Measurements from ENCODE around the gene CACNG3.
"Not testable (repeated sequence)": the region's sequence is repeated elsewhere in the genome, so short reads cannot be mapped to it uniquely, and the experiment has no call there.

Gene CACNG3

GRCh38 chr16:24255456-24256371 is at the start of gene CACNG3:
CACNG3 (plus strand) TSS chr16:24256335; CDS start chr16:24256755, 420 bp downstream.
- peak; percentile 36 for DNase-seq

DNA sequence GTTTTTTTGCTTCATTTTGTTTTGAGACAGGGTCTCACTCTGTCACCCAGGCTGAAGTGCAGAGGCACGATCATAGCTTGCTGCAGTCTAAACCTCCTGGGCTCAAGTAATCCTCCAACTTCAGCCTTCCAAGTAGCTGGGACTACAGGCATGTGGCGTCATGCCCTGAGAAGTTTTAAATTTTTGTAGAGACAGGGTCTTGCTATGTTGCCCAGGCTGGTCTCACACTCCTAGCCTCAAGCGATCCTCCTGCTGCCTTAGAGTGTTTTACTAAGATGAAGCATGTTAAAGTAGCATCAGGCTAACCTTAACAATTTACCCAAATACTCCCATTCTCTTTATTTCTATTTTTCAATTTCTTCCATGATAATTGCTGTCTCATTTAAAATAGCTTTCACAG is 49.2 kb upstream of the CACNG3 start:
- no peak for DNase-seq

GRCh38 chr16:24208710-24209109 is 47.4 kb upstream of the CACNG3 start:
- no peak for DNase-seq

DNA sequence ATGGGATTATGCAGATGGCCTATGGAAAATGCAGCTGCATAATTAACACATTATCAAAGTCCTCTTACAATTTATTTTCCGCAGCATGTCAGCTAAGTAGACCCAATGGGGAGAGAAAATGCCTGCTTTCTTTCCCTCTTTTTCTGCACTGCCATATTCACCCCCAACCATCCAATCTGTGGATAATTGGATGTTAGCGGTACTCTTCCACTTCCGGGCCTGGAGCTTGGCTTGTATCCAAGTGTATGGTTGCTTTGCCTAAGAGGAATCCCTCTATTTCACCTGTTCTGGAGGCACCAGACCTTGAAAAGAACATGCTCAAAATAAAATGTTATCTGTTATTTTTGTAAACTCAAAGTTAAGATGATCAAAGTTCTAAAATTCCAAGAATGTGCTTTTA is 41.1 kb upstream of the CACNG3 start:
- no peak for DNase-seq

DNA sequence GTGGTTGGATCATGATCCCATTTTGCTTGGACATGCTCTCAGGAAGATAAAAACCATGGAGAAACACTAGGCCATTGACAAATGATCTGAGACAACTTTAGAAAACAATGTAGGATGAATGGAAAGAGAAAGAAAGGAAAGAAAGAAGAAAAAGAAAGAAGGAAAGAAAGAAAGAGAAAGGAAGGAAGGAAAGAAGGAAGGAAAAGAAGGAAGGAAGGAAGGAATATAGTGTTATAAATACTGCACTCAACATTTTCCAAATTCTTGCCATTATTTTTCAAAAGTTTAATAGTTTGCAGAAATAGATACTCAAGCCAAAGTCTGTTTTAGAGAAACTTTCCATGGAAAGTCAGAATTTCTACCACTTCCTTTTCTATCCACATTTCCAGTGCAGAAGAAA is 39.2 kb upstream of the CACNG3 start:
- DNase-seq = no peak

DNA sequence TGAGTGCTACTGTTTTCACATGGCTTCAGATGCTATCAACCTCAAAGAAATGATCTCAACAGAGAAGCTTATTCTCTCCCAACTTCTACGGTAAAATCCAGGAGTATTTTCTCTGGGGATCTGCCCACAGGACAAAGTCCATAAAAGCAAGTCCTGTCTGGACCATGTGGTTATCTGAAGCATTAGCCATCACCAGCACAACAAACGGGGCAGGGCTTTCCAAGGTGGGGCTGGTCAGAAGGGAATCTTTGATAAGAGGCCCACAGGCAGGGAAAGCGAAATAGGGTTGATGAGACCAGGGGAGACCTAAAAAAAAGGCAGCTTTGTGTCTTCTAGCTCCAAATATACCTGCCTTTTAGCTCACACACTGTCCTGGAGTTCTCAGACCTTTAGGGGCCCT is 38.7 kb upstream of the CACNG3 start:
- DNase-seq = no peak

DNA sequence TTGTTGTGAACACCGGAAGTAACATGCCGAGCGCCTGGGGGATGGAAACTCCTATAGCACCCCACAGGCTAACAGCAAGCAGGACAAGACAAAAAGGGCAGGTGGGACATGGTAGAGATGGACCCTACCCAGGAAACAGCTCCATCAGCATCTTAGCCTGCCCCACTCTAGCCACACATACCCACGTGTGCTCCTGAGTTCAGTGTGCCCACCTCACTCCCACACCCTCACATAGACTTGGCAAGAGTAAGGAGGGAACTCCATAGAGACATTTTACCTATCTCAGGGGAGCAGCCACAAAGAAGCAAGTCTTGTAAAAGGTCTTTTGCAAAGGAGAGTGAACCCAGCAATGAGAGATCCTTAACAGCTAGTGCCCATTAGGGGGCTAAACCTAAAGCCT is 37.8 kb upstream of the CACNG3 start:
- DNase-seq = no peak

GRCh38 chr16:24221219-24221618 is 34.9 kb upstream of the CACNG3 start:
- DNase-seq = no peak

DNA sequence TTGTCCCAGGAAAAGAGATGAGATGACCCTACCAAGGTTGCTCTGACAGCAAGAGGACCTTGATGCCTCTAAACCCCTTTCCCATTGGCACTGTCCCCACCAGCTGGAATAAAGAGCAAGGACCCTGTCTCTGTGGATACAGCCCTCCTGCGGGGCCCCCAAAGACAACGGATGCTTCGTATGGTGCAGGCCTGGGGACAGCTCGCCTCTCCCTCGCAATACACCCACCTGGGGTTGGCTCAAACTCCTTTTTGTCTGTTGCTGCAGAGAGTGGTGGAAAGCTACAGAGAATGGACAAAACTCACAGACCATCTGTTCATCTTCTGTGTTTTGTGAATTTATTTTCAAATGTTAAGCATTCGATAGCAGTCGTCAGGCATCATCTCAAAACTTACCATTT is 27.6 kb upstream of the CACNG3 start:
- no peak for DNase-seq

DNA sequence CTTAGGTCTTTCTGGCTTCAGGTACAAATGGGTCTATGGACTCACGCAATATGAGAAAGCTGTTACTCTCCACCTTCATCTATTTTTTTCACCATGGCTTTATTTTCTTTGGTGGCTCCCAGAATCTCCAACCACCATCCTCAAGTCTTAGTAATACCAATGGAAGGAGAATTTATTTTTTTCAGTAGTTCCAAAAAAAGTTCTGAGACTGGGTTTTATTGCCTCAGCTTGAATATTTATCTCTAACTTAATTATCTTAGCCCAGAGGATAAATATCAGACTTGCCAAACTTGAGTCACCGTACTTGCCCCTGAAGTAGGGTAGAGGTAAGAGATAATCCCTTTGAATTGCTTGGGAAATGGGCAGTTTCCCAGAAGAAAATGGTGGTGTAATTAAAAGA is 23.2 kb upstream of the CACNG3 start:
- no peak for DNase-seq

DNA sequence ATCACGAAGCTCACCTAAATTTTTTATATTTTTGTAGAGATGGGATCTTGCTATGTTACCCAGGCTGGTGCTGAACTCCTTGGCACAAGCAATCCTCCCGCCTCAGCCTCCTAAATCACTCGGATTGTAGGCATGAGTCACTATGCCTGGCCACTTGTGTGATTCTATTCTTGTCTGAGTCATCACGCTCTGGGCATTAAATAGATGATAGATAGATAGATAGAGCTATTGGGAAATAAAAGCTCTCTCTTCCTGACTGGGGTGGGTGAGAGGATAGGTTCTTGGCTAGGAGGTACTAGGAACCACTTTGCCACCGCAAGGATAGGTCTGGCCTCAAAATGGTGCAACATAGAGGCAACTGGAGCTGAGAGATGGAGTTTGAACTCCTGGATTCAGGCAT is 21.4 kb upstream of the CACNG3 start:
- no peak for DNase-seq

- no peak for DNase-seq
Observed at GRCh38 chr16:24235806-24236205, 20.3 kb upstream of the CACNG3 start.

DNA sequence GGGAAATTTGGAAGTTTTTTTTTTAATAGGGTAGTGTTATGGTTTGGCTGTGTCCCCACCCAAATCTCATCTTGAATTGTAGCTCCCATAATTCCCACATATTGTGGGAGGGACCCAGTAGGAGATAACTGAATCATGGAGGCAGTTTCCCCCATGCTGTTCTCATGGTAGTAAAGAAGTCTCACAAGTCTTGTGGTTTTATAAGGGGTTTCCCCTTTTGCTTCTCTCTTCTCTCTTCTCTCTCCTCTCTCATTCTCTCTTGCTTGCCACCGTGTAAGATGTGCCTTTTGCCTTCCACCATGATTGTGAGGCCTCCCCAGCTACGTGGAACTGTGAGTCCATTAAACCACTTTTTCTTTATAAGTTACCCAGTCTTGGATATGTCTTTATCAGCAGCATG is 17.3 kb upstream of the CACNG3 start:
- not testable (repeated sequence) for DNase-seq

- DNase-seq = no peak
Observed at GRCh38 chr16:24246911-24247607, 9.1 kb upstream of the CACNG3 start.

DNA sequence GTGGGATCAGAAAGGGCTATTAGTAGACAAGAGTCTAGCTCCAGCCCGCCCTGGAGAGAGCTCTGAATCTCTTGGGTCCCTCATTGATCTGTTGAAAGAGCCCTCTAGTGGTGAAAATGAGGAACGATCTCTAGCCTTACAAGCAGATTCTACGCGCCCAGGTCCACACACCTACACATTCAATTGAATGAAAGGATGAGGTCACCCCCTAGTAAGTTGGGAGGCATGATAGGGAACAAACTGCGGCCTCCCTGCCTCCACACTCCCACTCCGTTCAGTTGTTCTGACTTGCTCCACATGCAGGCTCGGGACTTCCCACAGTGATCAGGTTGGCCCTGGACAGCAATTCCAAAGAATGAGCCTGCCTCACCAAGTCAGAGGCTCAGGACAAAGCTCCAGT is 2.9 kb upstream of the CACNG3 start:
- DNase-seq = peak; percentile 8

DNA sequence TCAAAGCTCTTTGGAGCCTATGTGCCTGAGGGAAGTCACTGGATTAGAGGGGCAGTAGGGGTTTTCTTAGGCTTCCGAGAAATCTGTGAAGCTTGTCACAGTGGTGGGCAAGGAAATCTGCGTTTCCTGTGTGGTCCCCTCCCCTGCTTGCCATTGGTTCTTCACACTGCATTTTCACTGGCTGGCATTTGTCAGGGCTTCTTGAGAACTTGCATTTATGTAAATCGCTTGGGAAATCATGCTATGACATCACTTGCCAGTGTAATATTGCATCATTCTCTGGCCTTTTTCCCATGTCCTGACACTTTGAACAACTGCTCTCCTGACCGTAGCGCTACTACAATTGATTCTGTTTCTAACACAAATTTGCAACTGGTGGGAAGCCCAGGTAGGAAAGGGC is 1.8 kb downstream of the CACNG3 start:
- DNase-seq = no peak

DNA sequence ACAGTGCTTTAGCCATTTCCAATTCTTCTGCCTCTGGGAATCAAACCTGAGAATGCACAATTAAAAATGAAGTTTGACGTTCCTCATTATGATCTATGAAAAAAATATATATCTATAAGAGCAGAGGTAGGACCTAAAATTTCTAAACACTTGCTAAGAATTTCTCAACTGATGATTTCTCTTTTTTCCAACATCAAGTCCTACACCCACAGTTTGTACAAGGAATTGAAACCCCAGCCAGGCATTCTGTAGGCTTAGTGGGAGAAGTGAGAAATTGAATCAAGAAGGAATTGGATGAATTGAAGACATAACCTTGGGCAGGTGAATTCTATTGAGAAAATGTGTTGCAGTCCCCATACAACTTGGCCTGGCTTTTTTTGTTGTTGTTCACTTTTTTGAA is 2.7 kb downstream of the CACNG3 start:
- DNase-seq = no peak

DNA sequence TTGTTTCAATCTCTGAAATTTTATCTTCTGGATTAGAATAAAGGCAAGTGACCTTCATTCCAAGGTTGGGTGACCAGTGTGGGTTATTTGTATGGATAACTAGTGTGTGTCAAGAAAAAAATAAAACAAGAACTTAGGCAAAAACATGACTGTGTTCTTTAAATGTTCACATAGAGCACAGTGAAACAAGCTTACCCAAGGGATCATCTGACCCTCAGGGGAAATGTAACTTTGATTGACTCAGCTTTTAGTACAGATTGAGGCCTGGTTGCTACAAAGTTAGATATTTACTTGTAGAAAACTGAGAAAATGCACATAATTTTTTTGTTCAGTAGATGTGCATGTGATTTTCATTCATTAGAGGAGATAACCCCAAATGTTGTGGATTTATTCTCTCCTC is 6.7 kb downstream of the CACNG3 start:
- DNase-seq = no peak

GRCh38 chr16:24270721-24271442 is 14.7 kb downstream of the CACNG3 start:
- no peak for DNase-seq

GRCh38 chr16:24272379-24272778 is 16.2 kb downstream of the CACNG3 start:
- DNase-seq = no peak

- DNase-seq = no peak
Observed at GRCh38 chr16:24273508-24274182, 17.5 kb downstream of the CACNG3 start.

- no peak for DNase-seq
Observed at GRCh38 chr16:24275413-24275812, 19.3 kb downstream of the CACNG3 start.

DNA sequence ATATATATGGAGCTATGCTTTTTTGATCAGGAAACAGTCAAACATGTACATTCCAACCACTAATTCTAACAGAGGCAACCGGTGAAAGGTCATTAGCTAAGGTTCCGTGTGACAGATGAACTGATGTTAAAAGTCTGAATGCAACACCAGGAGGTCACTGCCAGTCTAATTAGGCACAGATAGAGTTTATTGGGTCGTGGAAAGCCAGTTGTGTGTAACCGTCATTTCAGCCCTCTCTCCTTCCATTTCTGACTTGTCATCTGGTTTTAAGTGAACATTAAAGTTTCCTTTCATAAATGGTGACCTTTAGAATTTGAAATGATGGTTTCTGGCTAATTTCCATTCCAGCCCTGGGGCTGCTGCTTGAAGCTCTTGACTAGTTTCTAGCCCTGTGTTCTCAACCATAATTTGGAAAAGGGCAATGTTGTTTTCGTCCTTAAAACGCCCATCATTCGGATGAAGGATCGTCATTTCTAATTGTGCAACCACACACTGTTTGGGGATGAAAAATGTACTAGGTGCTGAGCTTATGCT is 23.9 kb downstream of the CACNG3 start:
- no peak for DNase-seq
